Endothelial cell (in vitro differentiated cells): ENCODE data around the gene TENT4A. TPM values are rescaled to one million over a fixed set of nuclear protein-coding genes. Genes with fewer than 3 reads are reported as not detected.

Experiments
- DNase-seq: peaks from one replicate; pipeline ENCODE4 v3.0.0; 2021; ENCODE audit warnings: low spot score
- H3K27ac Mint-ChIP-seq: one replicate; pipeline ENCODE4 v1.8.0; 2021; ENCODE audit warnings: mixed read lengths, inconsistent platforms; ENCODE audit not compliant: unreplicated experiment
- H3K27me3 Mint-ChIP-seq: one replicate; pipeline ENCODE4 v1.8.0; 2021; ENCODE audit warnings: mild to moderate bottlenecking, moderate library complexity, mixed read lengths, inconsistent platforms; ENCODE audit not compliant: unreplicated experiment
- H3K36me3 Mint-ChIP-seq: one replicate; pipeline ENCODE4 v1.8.0; 2021; ENCODE audit warnings: mild to moderate bottlenecking, low read depth, mixed read lengths, inconsistent platforms; ENCODE audit not compliant: unreplicated experiment
- H3K4me1 Mint-ChIP-seq: one replicate; pipeline ENCODE4 v1.8.0; 2021; ENCODE audit warnings: mild to moderate bottlenecking, mixed read lengths, inconsistent platforms; ENCODE audit not compliant: unreplicated experiment
- H3K4me3 Mint-ChIP-seq: one replicate; pipeline ENCODE4 v1.8.0; 2021; ENCODE audit warnings: mild to moderate bottlenecking, mixed read lengths, inconsistent platforms; ENCODE audit not compliant: unreplicated experiment
- H3K9me3 Mint-ChIP-seq: one replicate; pipeline ENCODE4 v1.8.0; 2021; ENCODE audit warnings: mixed read lengths, inconsistent platforms; ENCODE audit not compliant: unreplicated experiment
- total RNA-seq: library from RNA; stranded (reverse); fragmentation: NEBNext Ultra II Directional; extraction: Animal tissue kit (Norgen Biotek cat#: 25700); gene quantifications from one replicate; pipeline ENCODE4 v1.2.1, GENCODE V29; 2021; ENCODE audit not compliant: unreplicated experiment
- TF ChIP-seq, protein P1 (sequence below): fragments of 200-600 bp; sonication (generic); IDR thresholded peaks from one replicate; pipeline ENCODE4 v1.5.0; 2021; ENCODE audit warnings: antibody characterized with exemption; ENCODE audit not compliant: unreplicated experiment

Gene TENT4A
- total RNA-seq, 1 donor from 2014 or later, result 24.7 TPM

DNA sequence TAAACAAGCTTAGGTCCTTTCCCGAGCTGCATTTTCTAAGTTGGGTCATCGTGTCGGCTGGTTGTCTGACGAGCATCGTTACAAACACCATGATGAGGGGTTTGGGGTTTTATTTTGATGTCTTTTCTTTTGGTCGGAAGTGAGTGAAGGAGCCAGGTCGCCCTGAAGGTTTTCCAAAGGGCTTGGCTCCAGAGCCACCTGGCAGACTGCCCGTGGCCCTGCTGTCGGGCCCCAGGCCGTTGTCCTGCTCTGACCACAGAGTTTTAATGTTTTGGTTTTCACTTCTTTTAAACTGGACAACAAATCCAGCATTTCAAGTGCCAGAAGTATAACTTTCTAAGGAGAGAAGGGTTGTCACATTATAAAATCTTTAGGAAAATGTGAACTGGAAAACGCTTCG is 42.3 kb downstream of the TENT4A start:
- TF ChIP-seq, protein P1, sequence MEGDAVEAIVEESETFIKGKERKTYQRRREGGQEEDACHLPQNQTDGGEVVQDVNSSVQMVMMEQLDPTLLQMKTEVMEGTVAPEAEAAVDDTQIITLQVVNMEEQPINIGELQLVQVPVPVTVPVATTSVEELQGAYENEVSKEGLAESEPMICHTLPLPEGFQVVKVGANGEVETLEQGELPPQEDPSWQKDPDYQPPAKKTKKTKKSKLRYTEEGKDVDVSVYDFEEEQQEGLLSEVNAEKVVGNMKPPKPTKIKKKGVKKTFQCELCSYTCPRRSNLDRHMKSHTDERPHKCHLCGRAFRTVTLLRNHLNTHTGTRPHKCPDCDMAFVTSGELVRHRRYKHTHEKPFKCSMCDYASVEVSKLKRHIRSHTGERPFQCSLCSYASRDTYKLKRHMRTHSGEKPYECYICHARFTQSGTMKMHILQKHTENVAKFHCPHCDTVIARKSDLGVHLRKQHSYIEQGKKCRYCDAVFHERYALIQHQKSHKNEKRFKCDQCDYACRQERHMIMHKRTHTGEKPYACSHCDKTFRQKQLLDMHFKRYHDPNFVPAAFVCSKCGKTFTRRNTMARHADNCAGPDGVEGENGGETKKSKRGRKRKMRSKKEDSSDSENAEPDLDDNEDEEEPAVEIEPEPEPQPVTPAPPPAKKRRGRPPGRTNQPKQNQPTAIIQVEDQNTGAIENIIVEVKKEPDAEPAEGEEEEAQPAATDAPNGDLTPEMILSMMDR, result no peak
- peaks cover 5% of the 10 kb centered on the region for H3K27me3 Mint-ChIP-seq
- no peak for DNase-seq
- no peaks in the 10 kb centered on the region for H3K9me3 Mint-ChIP-seq
- no peak overlapping the region for H3K27ac Mint-ChIP-seq
- peaks cover 44% of the 10 kb centered on the region for H3K36me3 Mint-ChIP-seq
- no peaks in the 10 kb centered on the region for H3K4me1 Mint-ChIP-seq
- no peak overlapping the region for H3K4me3 Mint-ChIP-seq

DNA sequence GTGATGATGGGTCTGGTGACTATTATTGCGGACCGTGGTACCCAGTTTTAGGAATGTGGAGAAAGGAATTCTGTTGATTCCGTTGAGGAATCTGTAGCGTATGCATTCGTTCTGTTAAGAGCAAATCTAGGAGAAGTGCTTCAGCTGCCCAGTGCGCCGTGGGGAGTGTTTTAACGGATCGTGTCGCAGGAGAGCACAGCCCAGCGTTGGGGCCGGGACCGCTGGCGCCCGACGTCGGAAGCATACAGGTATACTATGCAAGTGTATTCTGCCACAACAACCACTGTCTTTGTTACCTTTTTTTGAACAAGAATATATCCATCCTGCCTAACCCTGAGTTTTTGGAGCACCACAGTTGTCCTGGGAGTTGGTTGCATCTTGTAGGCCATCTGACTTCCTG is 42.7 kb downstream of the TENT4A start:
- H3K27me3 Mint-ChIP-seq, result peaks cover 5% of the 10 kb centered on the region
- no peak overlapping the region for H3K27ac Mint-ChIP-seq
- H3K36me3 Mint-ChIP-seq, result peaks cover 42% of the 10 kb centered on the region

DNA sequence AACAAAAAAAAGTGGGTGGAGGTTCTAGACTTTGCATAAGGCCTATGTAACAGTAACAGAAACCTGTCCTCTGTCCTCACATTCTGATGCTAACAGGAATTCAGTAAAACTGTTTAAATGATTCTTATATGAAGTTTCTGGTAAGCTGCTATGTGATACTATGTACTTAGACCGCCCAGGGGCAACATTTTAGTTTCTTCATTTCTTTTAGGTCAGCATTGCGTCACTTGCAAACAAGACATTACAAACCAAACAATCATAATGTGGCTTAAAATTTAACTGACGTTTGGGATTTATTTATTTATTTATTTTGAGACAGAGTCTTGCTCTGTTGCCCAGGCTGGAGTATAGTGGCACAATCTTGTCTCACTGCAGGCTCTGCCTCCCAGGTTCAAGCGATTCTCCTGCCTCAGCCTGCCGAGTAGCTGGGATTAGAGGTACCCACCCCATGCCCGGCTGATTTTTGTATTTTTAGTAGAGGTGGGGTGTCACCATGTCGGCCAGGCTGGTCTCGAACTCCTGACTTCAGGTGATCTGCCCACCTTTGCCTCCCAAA is 44.3 kb downstream of the TENT4A start:
- peaks cover 34% of the 10 kb centered on the region for H3K36me3 Mint-ChIP-seq
- no peaks in the 10 kb centered on the region for H3K4me1 Mint-ChIP-seq
- TF ChIP-seq, protein P1, result no peak
- H3K27ac Mint-ChIP-seq, result no peak overlapping the region
- no peak for DNase-seq
- H3K4me3 Mint-ChIP-seq, result no peak overlapping the region
- no peaks in the 10 kb centered on the region for H3K9me3 Mint-ChIP-seq
- H3K27me3 Mint-ChIP-seq, result peaks cover 5% of the 10 kb centered on the region

More for the DNA sequence above, 42.7 kb downstream of the TENT4A start:
- DNase-seq, result no peak
- H3K4me3 Mint-ChIP-seq, result no peak overlapping the region
- TF ChIP-seq, protein P1, result no peak
- H3K4me1 Mint-ChIP-seq, result no peaks in the 10 kb centered on the region
- H3K9me3 Mint-ChIP-seq, result no peaks in the 10 kb centered on the region

DNA sequence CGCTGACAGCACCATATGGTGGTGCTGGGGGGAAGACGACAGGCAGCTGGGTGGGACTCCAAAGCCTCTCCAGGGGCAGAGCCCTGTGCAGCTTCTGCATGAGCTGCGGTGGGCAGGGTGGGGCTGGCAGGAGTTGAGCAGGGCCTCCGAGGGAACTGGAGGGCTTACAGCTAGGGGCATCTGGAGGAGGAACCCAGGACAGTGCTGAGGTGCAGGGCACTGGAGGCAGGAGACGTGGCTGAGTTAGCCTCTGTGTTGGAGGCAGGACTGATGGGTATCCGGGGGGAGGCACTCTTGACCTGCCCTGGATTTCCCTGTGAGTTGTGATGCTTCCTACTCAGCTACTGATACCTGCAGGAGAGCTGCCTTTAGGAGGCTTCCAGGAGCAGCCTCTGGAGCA is 45.0 kb downstream of the TENT4A start:
- TF ChIP-seq, protein P1, result no peak
- H3K36me3 Mint-ChIP-seq, result peaks cover 29% of the 10 kb centered on the region
- H3K4me3 Mint-ChIP-seq, result no peak overlapping the region
- no peaks in the 10 kb centered on the region for H3K4me1 Mint-ChIP-seq
- H3K27ac Mint-ChIP-seq, result no peak overlapping the region
- H3K27me3 Mint-ChIP-seq, result peaks cover 5% of the 10 kb centered on the region
- DNase-seq, result no peak
- H3K9me3 Mint-ChIP-seq, result no peaks in the 10 kb centered on the region

DNA sequence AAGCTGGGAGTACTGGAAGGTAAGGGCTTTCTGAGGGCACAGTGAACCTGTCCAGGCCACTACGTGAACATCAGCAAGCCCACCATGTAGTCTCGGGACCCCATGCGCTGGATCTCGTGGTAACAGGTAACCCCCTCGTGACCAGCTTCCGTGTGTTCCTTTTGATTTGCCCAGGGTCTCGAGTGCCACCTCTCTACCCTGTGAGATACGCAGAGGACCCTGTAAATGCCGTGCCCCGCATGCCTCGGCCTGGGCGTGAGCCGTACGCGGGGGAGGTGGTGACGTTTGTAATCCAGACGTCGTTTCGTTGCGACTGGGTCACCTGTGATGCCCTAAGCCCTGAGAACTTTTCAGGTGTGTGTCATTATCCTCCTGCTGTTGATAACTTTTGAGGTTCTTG is 45.5 kb downstream of the TENT4A start:
- no peaks in the 10 kb centered on the region for H3K4me1 Mint-ChIP-seq
- no peaks in the 10 kb centered on the region for H3K9me3 Mint-ChIP-seq
- H3K27me3 Mint-ChIP-seq, result peaks cover 4% of the 10 kb centered on the region
- peaks cover 24% of the 10 kb centered on the region for H3K36me3 Mint-ChIP-seq
- no peak overlapping the region for H3K27ac Mint-ChIP-seq
- TF ChIP-seq, protein P1, result no peak
- H3K4me3 Mint-ChIP-seq, result no peak overlapping the region
- no peak for DNase-seq
